HepG2 (cell line): Measurements from ENCODE around the gene HYDIN. TPM values are rescaled to one million over a fixed set of nuclear protein-coding genes. Genes with fewer than 3 reads are reported as not detected.

ENCODE experiments used
- ATAC-seq: fragments of 200-7000 bp; cut with Tn5 transposase; 3 replicates; pipeline ENCODE4 v1.9.1; 2020; ENCODE audit warnings: mild to moderate bottlenecking, moderate library complexity
- BruUV-seq: library from RNA; stranded (reverse); fragments of 400-500 nt; replicated peaks from 2 replicates; lab custom pipeline; 2021; lab: Mats Ljungman, UMichigan
- CTCF ChIA-PET: fragments of 300-600 bp; formaldehyde crosslinking; extraction: SDS; loops from one replicate; lab custom pipeline; 2021; ENCODE audit warnings: low total read pairs, inconsistent platforms, low intra/inter-chr PET ratio; lab: Yijun Ruan, JAX
- POLR2A ChIA-PET: fragments of 350-600 bp; sonication (Branson Sonifier 250); formaldehyde crosslinking; loops from one replicate; lab custom pipeline; 2020; ENCODE audit warnings: antibody characterized with exemption, inconsistent platforms; lab: Yijun Ruan, JAX
- DNase-seq: peaks from one replicate; pipeline ENCODE4 v3.0.0-alpha.2; 2015; ENCODE audit warnings: low spot score
- FAIRE-seq: peaks from 3 replicates; lab custom pipeline; 2011; peaks lifted over from hg19 to GRCh38; lab: Jason Lieb, UNC
- H2AFZ ChIP-seq: one replicate; pipeline ENCODE4 v1.6.1; 2011; ENCODE audit warnings: low read length, inconsistent platforms
- H3K27ac ChIP-seq: fragments of 300-600 bp; 3 replicates; pipeline ENCODE4 v1.8.0; 2011; ENCODE audit warnings: mixed run types, mild to moderate bottlenecking, mixed read lengths, low read length, inconsistent platforms; ENCODE audit not compliant: insufficient read depth; ENCODE audit errors: extremely low read length
- H3K27me3 ChIP-seq, 2 experiments: fragments of 200-600 bp in 1 of 2; 2 replicates in 1 of 2; 3 replicates in 1 of 2; pipeline versions ENCODE4 v1.6.0 to v1.8.0; 2011; ENCODE audit warnings: low read length in 2 of 2, mild to moderate bottlenecking in 2 of 2, moderate library complexity in 2 of 2, inconsistent platforms in 1 of 2; ENCODE audit not compliant: insufficient read depth in 2 of 2, control insufficient read depth in 1 of 2
- H3K36me3 ChIP-seq, 2 experiments: fragments of 200-600 bp in 1 of 2; replicated peaks in 1 of 2; 2 replicates in 1 of 2; 3 replicates in 1 of 2; pipeline versions ENCODE4 v1.5.1 to v1.8.0; 2011; ENCODE audit warnings: low read length in 2 of 2, inconsistent platforms in 1 of 2; ENCODE audit not compliant: insufficient read depth in 2 of 2, control insufficient read depth in 1 of 2
- H3K4me1 ChIP-seq: 2 replicates; pipeline ENCODE4 v1.5.1; 2012; ENCODE audit warnings: low read length, inconsistent platforms; ENCODE audit not compliant: insufficient read depth
- H3K4me2 ChIP-seq: 2 replicates; pipeline ENCODE4 v1.6.0; 2011; ENCODE audit warnings: low read depth, low read length, inconsistent platforms
- H3K4me3 ChIP-seq, 3 experiments: fragments of 200-600 bp in 1 of 3; sonication (generic), shearing (Covaris generic) in 1 of 3; replicated peaks in 1 of 3; 2 replicates each; pipeline ENCODE4 v1.5.1; 2011 to 2016; ENCODE audit warnings: low read length in 3 of 3, inconsistent platforms in 2 of 3, low read depth in 2 of 3, mild to moderate bottlenecking in 2 of 3, control low read depth in 1 of 3, mixed read lengths in 1 of 3; ENCODE audit not compliant: insufficient read depth in 1 of 3
- H3K79me2 ChIP-seq: one replicate; pipeline ENCODE4 v1.6.1; 2011; ENCODE audit warnings: low read length, inconsistent platforms; ENCODE audit not compliant: insufficient read depth
- H3K9ac ChIP-seq: 2 replicates; pipeline ENCODE4 v1.6.0; 2011; ENCODE audit warnings: mild to moderate bottlenecking, low read depth, low read length, inconsistent platforms; ENCODE audit not compliant: insufficient read depth
- H3K9me3 ChIP-seq: 2 replicates; pipeline ENCODE4 v1.5.1; 2012; ENCODE audit warnings: mild to moderate bottlenecking, low read length
- H4K20me1 ChIP-seq: 2 replicates; pipeline ENCODE4 v1.6.0; 2011; ENCODE audit warnings: inconsistent platforms, mild to moderate bottlenecking, low read length, moderate library complexity; ENCODE audit not compliant: insufficient read depth
- GPN1 ChIP-seq: sonication (generic); formaldehyde crosslinking; IDR thresholded peaks from 2 replicates; pipeline ENCODE4 v1.5.1; 2020; ENCODE audit warnings: missing genetic modification reagents, borderline replicate concordance
- IKZF4 ChIP-seq: sonication (generic); formaldehyde crosslinking; IDR thresholded peaks from 2 replicates; pipeline ENCODE4 v1.5.1; 2020; ENCODE audit warnings: borderline replicate concordance, mild to moderate bottlenecking, low read depth, missing genetic modification reagents; ENCODE audit errors: not compliant biosample characterization
- KLF16 ChIP-seq, 2 experiments: sonication (generic) in 1 of 2; formaldehyde crosslinking in 1 of 2; IDR thresholded peaks; 2 replicates each; pipeline versions ENCODE4 v1.6.1 to v1.8.0; 2016 to 2023; ENCODE audit warnings: missing genetic modification reagents in 2 of 2, missing compliant biosample characterization in 1 of 2
- MYPOP ChIP-seq: sonication (generic); formaldehyde crosslinking; IDR thresholded peaks from 2 replicates; pipeline ENCODE4 v1.8.1; 2023; ENCODE audit warnings: mild to moderate bottlenecking, moderate library complexity, missing genetic modification reagents
- ZBED4 ChIP-seq: sonication (generic); formaldehyde crosslinking; IDR thresholded peaks from 2 replicates; pipeline ENCODE4 v1.4.0; 2020; ENCODE audit warnings: missing genetic modification reagents, borderline replicate concordance
- WGBS: methylation state at CpG from one replicate; pipeline ENCODE4 v1.1.6; 2017; ENCODE audit warnings: low lambda C conversion rate; 5-methylcytosine and 5-hydroxymethylcytosine counted together
- in situ Hi-C: cut with HindIII; loops from 2 replicates; pipeline ENCODE4 v1.10.0; 2017; ENCODE audit warnings: low pct_unique_long_range_greater_than_20kb; ENCODE audit not compliant: extremely low pct_ligation_motif_present
- intact Hi-C: fragments of 100-400 bp; cut with micrococcal nuclease; formaldehyde crosslinking; loops from one replicate; pipeline ENCODE4 v1.10.0; 2022; ENCODE audit not compliant: unreplicated experiment
- polyA plus RNA-seq, 8 experiments: library from polyadenylated mRNA; depleted of rRNA in 3 of 8; stranded (reverse) in 7 of 8; unstranded in 1 of 8; fragments of >200 nt; fragmentation: Illumina TruSeq in 4 of 8; extraction: Trizol in 4 of 8; gene quantifications; 2 replicates each; pipeline versions ENCODE4 v1.2.1 to v1.2.3, GENCODE V29; 2011 to 2016; ENCODE audit warnings: low read depth in 4 of 8, missing spikeins in 1 of 8, mixed read lengths in 1 of 8; ENCODE audit not compliant: insufficient read depth in 1 of 8
- total RNA-seq, 5 experiments: library from RNA; depleted of rRNA; stranded (reverse); fragments of >200 nt; fragmentation: Illumina TruSeq; extraction: Trizol; gene quantifications; 2 replicates each; pipeline ENCODE4 v1.2.3, GENCODE V29; 2016; ENCODE audit warnings: low read depth in 1 of 5

Gene HYDIN
- total and polyA plus RNA-seq, 2 of the 13 experiments (the other 11 are each of a cell fraction or from before 2014, with no cell fraction given): not detected

- H3K79me2 ChIP-seq: no peaks in the 10 kb centered on the region
- H3K36me3 ChIP-seq: peaks cover 46 to 73% of the 10 kb centered on the region in 2 experiments
- no peak for ATAC-seq
- no peaks in the 10 kb centered on the region for H4K20me1 ChIP-seq
- intact Hi-C loops (no loop called here), in situ Hi-C loops (no loop called here)
- no peak for DNase-seq
- H3K9ac ChIP-seq: no peak overlapping the region
- POLR2A ChIA-PET: interaction anchor here (0.9 to 1.3 kb wide), 4 partner anchors 9 to 97 kb away, joined by 3 to 5 read pairs (median 4); no protein-coding TSS in a partner anchor
- no peaks in the 10 kb centered on the region for H3K9me3 ChIP-seq
- H3K4me3 ChIP-seq: no peak overlapping the region
- H3K4me2 ChIP-seq: no peak overlapping the region
- no peak overlapping the region for H3K27ac ChIP-seq
- H2AFZ ChIP-seq: no peak overlapping the region
- no TSS peak for BruUV-seq
- CTCF ChIA-PET: no interaction called here
- H3K4me1 ChIP-seq: peaks cover 6% of the 10 kb centered on the region; the same call in 1 of the 2 replicates
- no peak for FAIRE-seq
- H3K27me3 ChIP-seq: no peaks in the 10 kb centered on the region
- 0 out of 2 replicates have a peak, but pooled peaks have one; percentile 2 for TF ChIP-seq ZBED4 (CRISPR knock-in tag)
- TF ChIP-seq IKZF4 (CRISPR knock-in tag): no peak
- TF ChIP-seq GPN1: no peak
- 0 out of 4 replicates have a peak, but pooled peaks of 1 of the 2 experiments have one; percentile 4 for TF ChIP-seq KLF16 (CRISPR knock-in tag; IDR thresholded peaks at IDR 0.05)
- peak; percentile 14; the same call in 1 of the 2 replicates for TF ChIP-seq MYPOP (CRISPR knock-in tag)
- 93% methylated on average over 1 of the region's 1 CpG for WGBS
These were observed 451.2 kb downstream of the HYDIN start for GRCh38 chr16:70779361-70779760.
